Erythroblast (primary cell): ENCODE measurements around the gene GPSM1.

Experiments
- GATA1 ChIP-seq: IDR thresholded peaks from 2 replicates; pipeline ENCODE4 v1.6.1; 2011; ENCODE audit warnings: low read depth, mild to moderate bottlenecking, control low read depth, low read length, moderate library complexity
- POLR2A ChIP-seq: IDR thresholded peaks from 2 replicates; pipeline ENCODE4 v1.6.1; 2011; ENCODE audit warnings: mild to moderate bottlenecking, low read length

GRCh38 chr9:136341042-136341655, 13.8 kb downstream of the GPSM1 start:
- TF ChIP-seq POLR2A (no peak), GATA1 (no peak)
